ENCODE results near the gene ZMIZ1.

The ZMIZ1 gene

DNA sequence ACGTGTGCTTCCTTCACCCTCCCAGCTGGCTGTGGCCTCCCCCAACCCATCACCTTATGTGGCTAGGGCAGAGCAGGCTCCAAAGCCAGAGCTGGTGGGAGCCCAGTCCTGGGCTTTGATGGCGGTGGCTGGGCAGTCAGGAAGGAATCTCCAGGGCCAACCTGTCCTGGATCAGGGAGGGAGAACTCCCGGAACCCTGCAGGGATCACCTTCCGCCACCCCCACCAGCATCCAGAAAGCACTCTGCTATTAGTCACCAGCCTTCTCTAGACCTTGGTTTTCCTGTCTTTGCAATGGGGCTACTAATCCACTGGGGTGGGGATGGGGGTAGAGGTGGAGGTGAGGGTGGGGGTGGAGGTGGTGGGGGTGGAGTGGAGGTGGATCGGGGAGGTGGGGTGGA is 139.0 kb downstream of the ZMIZ1 start:
- Histone ChIP-seq H4K20me1 (ENCODE audit: insufficient read depth, low read length, poor library complexity, severe bottlenecking) (peaks cover 3% of the 10 kb centered on the region), H3K9me2 (replicated peaks; ENCODE audit: low read depth, low read length) (no peaks in the 10 kb centered on the region), H3K36me3 (ENCODE audit: insufficient read depth, low read length) (peaks cover 97% of the 10 kb centered on the region; the same call in 1 of the 2 replicates), H3K9me3 (ENCODE audit: insufficient read depth, low read depth, low read length) (no peaks in the 10 kb centered on the region), H3K4me2 (ENCODE audit: low read depth, low read length, poor library complexity, severe bottlenecking) (no peak overlapping the region), H3K4me3 (ENCODE audit: low read length, poor library complexity, severe bottlenecking) (no peak overlapping the region), H3F3A (ENCODE audit: low read depth) (no peaks in the 10 kb centered on the region), H3K79me2 (ENCODE audit: insufficient read depth, low read length) (no peaks in the 10 kb centered on the region), H2AFZ (ENCODE audit: low read length) (no peak overlapping the region), H3K9ac (ENCODE audit: low read depth, low read length, poor library complexity, severe bottlenecking) (no peak overlapping the region), H3K27me3 (ENCODE audit: insufficient read depth, low read length, poor library complexity, severe bottlenecking) (no peaks in the 10 kb centered on the region), H3K4me1 (ENCODE audit: insufficient read depth, low read length, poor library complexity, severe bottlenecking) (no peaks in the 10 kb centered on the region)
- TF ChIP-seq EZH2phosphoT487 (IDR thresholded peaks at IDR 0.05; ENCODE audit: borderline replicate concordance) = no peak
- TF ChIP-seq, protein P1, sequence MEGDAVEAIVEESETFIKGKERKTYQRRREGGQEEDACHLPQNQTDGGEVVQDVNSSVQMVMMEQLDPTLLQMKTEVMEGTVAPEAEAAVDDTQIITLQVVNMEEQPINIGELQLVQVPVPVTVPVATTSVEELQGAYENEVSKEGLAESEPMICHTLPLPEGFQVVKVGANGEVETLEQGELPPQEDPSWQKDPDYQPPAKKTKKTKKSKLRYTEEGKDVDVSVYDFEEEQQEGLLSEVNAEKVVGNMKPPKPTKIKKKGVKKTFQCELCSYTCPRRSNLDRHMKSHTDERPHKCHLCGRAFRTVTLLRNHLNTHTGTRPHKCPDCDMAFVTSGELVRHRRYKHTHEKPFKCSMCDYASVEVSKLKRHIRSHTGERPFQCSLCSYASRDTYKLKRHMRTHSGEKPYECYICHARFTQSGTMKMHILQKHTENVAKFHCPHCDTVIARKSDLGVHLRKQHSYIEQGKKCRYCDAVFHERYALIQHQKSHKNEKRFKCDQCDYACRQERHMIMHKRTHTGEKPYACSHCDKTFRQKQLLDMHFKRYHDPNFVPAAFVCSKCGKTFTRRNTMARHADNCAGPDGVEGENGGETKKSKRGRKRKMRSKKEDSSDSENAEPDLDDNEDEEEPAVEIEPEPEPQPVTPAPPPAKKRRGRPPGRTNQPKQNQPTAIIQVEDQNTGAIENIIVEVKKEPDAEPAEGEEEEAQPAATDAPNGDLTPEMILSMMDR (conservative IDR thresholded peaks at IDR 0.05; ENCODE audit: low read length) = no peak

DNA sequence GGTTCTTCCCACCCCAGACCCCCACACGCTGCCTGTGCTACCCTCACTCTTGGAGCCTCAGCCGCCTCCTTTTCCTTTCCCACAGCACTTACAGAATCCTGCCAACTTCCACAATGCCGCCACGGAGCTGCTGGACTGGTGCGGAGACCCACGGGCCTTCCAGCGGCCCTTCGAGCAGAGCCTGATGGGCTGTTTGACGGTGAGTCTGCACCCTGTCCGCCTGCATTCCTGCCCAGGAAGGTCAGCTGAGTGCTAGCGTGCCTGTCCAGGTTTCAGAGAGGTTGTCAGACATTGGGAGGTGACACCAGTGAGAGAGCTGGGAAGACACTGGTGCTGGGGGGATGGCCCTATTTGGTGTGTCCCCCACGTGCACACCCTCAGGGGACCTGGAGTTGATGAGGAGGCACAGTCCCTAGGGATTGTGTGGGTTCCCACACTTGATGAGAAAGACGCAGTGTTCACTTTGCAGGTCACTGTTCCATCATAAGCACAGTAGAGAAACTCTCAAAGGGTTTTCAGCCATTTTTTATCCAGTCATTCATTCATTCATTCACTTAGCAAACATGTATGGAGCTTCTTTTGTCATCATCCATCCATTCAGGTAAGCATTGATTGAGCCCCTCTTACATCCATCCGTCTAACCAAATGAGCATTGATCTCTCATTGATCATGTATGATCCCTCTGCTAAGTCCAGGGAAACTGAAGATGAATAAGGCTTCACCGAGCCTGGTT is 139.7 kb downstream of the ZMIZ1 start:
- Histone ChIP-seq H3K79me2 (ENCODE audit: insufficient read depth, low read length) (no peaks in the 10 kb centered on the region), H3K36me3 (ENCODE audit: insufficient read depth, low read length) (peaks cover 97% of the 10 kb centered on the region; the same call in 1 of the 2 replicates), H3F3A (ENCODE audit: low read depth) (no peaks in the 10 kb centered on the region), H3K4me2 (ENCODE audit: low read depth, low read length, poor library complexity, severe bottlenecking) (no peak overlapping the region), H3K4me1 (ENCODE audit: insufficient read depth, low read length, poor library complexity, severe bottlenecking) (no peaks in the 10 kb centered on the region), H3K9ac (ENCODE audit: low read depth, low read length, poor library complexity, severe bottlenecking) (no peak overlapping the region), H3K9me3 (ENCODE audit: insufficient read depth, low read depth, low read length) (no peaks in the 10 kb centered on the region), H3K27me3 (ENCODE audit: insufficient read depth, low read length, poor library complexity, severe bottlenecking) (no peaks in the 10 kb centered on the region), H2AFZ (ENCODE audit: low read length) (no peak overlapping the region), H4K20me1 (ENCODE audit: insufficient read depth, low read length, poor library complexity, severe bottlenecking) (peaks cover 3% of the 10 kb centered on the region), H3K9me2 (replicated peaks; ENCODE audit: low read depth, low read length) (no peaks in the 10 kb centered on the region), H3K4me3 (ENCODE audit: low read length, poor library complexity, severe bottlenecking) (no peak overlapping the region)
- TF ChIP-seq, protein P1 (conservative IDR thresholded peaks at IDR 0.05; ENCODE audit: low read length) = no peak
- no peak for TF ChIP-seq EZH2phosphoT487 (IDR thresholded peaks at IDR 0.05; ENCODE audit: borderline replicate concordance)

- Histone ChIP-seq H3K79me2 (ENCODE audit: insufficient read depth, low read length) (no peaks in the 10 kb centered on the region), H3K4me3 (ENCODE audit: low read length, poor library complexity, severe bottlenecking) (no peak overlapping the region), H4K20me1 (ENCODE audit: insufficient read depth, low read length, poor library complexity, severe bottlenecking) (peaks cover 3% of the 10 kb centered on the region), H3K9ac (ENCODE audit: low read depth, low read length, poor library complexity, severe bottlenecking) (no peak overlapping the region), H3K4me2 (ENCODE audit: low read depth, low read length, poor library complexity, severe bottlenecking) (no peak overlapping the region), H3K36me3 (ENCODE audit: insufficient read depth, low read length) (peaks cover 97% of the 10 kb centered on the region; the same call in 1 of the 2 replicates), H2AFZ (ENCODE audit: low read length) (no peak overlapping the region), H3F3A (ENCODE audit: low read depth) (no peaks in the 10 kb centered on the region), H3K9me3 (ENCODE audit: insufficient read depth, low read depth, low read length) (no peaks in the 10 kb centered on the region), H3K9me2 (replicated peaks; ENCODE audit: low read depth, low read length) (no peaks in the 10 kb centered on the region), H3K4me1 (ENCODE audit: insufficient read depth, low read length, poor library complexity, severe bottlenecking) (no peaks in the 10 kb centered on the region), H3K27me3 (ENCODE audit: insufficient read depth, low read length, poor library complexity, severe bottlenecking) (no peaks in the 10 kb centered on the region)
- TF ChIP-seq, protein P1 (conservative IDR thresholded peaks at IDR 0.05; ENCODE audit: low read length) = no peak
- TF ChIP-seq EZH2phosphoT487 (IDR thresholded peaks at IDR 0.05; ENCODE audit: borderline replicate concordance) = no peak
Measured at GRCh38 chr10:79209340-79209739, 140.6 kb downstream of the ZMIZ1 start.

All from Loucy (cell line).